HUES48 (cell line): Measurements from ENCODE around the gene DIAPH1.
"Not testable (repeated sequence)": the region's sequence is repeated elsewhere in the genome, so short reads cannot be mapped to it uniquely, and the experiment has no call there.

ENCODE experiments used
- H3K27ac ChIP-seq: one replicate; pipeline ENCODE4 v1.7.0; 2013; ENCODE audit warnings: low read depth, low read length, inconsistent platforms
- H3K27me3 ChIP-seq: 2 replicates; pipeline ENCODE4 v1.6.1; 2013; ENCODE audit warnings: mild to moderate bottlenecking, low read length; ENCODE audit not compliant: control insufficient read depth, insufficient read depth
- H3K36me3 ChIP-seq: 2 replicates; pipeline ENCODE4 v1.6.1; 2013; ENCODE audit warnings: low read length; ENCODE audit not compliant: control insufficient read depth, insufficient read depth
- H3K4me1 ChIP-seq: 2 replicates; pipeline ENCODE4 v1.6.1; 2013; ENCODE audit warnings: mild to moderate bottlenecking, low read length; ENCODE audit not compliant: control insufficient read depth, insufficient read depth
- H3K4me3 ChIP-seq: 2 replicates; pipeline ENCODE4 v1.5.1; 2013; ENCODE audit warnings: mild to moderate bottlenecking, low read depth, low read length
- H3K9ac ChIP-seq: 2 replicates; pipeline ENCODE4 v1.6.1; 2013; ENCODE audit warnings: mild to moderate bottlenecking, low read depth, low read length, moderate library complexity
- H3K9me3 ChIP-seq: 2 replicates; pipeline ENCODE4 v1.6.1; 2013; ENCODE audit warnings: low read length; ENCODE audit not compliant: control insufficient read depth, insufficient read depth

The DIAPH1 gene

GRCh38 chr5:141609921-141610320 lies 8.9 kb downstream of the DIAPH1 start:
- not testable (repeated sequence) for H3K9me3 ChIP-seq, H3K4me3 ChIP-seq, H3K36me3 ChIP-seq, H3K9ac ChIP-seq, H3K27ac ChIP-seq, H3K27me3 ChIP-seq
- peaks cover 24% of the 10 kb centered on the region for H3K4me1 ChIP-seq

DNA sequence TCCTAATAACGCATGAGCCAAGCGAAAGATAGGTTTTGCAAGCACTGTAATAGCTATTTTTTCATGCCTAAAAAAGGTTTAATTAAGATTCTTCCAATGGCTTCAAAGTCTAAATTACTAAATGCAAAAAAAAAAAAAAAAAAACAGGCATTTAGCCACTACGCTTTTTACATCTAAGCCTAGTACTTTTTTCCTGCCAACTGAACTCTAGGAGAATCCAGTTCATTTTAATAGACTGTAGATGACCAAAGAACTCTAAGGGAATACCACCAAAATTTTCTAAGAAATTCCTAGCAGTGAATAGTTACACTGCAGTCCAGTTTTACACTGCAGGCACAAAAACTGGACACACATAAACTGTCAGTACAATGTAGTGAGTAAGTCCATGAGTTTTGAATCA lies 9.8 kb downstream of the DIAPH1 start:
- Histone ChIP-seq H3K9ac (no peak overlapping the region), H3K27me3 (no peaks in the 10 kb centered on the region), H3K27ac (no peak overlapping the region), H3K9me3 (no peaks in the 10 kb centered on the region), H3K4me1 (peaks cover 20% of the 10 kb centered on the region), H3K36me3 (no peaks in the 10 kb centered on the region; the same call in 1 of the 2 replicates), H3K4me3 (no peak overlapping the region)

GRCh38 chr5:141608557-141608956 lies 10.2 kb downstream of the DIAPH1 start:
- H3K36me3 ChIP-seq = no peaks in the 10 kb centered on the region; the same call in 1 of the 2 replicates
- H3K9me3 ChIP-seq = no peaks in the 10 kb centered on the region
- H3K4me3 ChIP-seq = no peak overlapping the region
- no peak overlapping the region for H3K9ac ChIP-seq
- H3K27ac ChIP-seq = no peak overlapping the region
- H3K27me3 ChIP-seq = no peaks in the 10 kb centered on the region
- peaks cover 18% of the 10 kb centered on the region for H3K4me1 ChIP-seq

GRCh38 chr5:141608046-141608445 lies 10.8 kb downstream of the DIAPH1 start:
- peaks cover 13% of the 10 kb centered on the region for H3K4me1 ChIP-seq
- no peaks in the 10 kb centered on the region for H3K9me3 ChIP-seq
- H3K9ac ChIP-seq = no peak overlapping the region
- H3K27ac ChIP-seq = no peak overlapping the region
- no peaks in the 10 kb centered on the region for H3K27me3 ChIP-seq
- no peaks in the 10 kb centered on the region; the same call in 1 of the 2 replicates for H3K36me3 ChIP-seq
- H3K4me3 ChIP-seq = no peak overlapping the region

DNA sequence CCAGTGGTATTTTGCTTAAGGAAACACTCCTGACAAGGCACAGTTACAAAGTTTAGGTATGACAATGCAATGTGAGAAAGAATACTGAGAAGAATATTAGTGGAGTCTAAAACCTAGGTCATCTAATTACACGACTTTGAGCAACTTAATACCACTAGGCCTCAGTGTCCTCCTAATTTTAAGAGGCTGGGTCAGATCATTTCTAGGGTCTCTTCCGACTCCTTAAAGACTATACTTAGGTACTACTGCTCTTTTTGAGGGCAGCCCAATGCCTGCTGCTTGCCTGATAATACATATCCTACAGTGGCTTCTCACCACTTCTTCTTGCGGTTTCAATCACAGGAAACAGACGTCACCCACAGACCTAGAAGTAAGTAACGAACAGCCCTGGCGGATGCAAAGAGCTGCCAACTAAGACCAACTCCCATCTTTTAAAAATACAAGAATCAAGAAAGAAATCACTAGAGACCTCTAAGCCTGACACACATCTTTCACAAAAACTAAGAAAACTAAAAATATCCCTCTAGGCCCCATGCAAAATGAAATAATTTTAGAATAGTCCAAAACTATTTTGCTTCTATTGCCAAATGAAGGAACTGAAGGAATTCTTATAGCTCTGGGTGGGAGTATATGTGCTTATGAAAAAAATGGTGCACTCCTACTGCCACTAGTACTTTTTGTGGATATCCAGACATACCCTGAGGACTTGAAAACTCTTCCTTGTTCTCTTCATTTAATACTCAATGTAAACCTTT lies 13.1 kb downstream of the DIAPH1 start:
- peaks cover 5% of the 10 kb centered on the region; the same call in 1 of the 2 replicates for H3K4me1 ChIP-seq
- no peaks in the 10 kb centered on the region; the same call in 1 of the 2 replicates for H3K36me3 ChIP-seq
- H3K27ac ChIP-seq = no peak overlapping the region
- H3K27me3 ChIP-seq = no peaks in the 10 kb centered on the region
- H3K9me3 ChIP-seq = no peaks in the 10 kb centered on the region
- no peak overlapping the region for H3K4me3 ChIP-seq
- H3K9ac ChIP-seq = no peak overlapping the region

- no peak overlapping the region for H3K4me3 ChIP-seq
- no peaks in the 10 kb centered on the region for H3K27me3 ChIP-seq
- H3K9me3 ChIP-seq = no peaks in the 10 kb centered on the region
- H3K4me1 ChIP-seq = peaks cover 5% of the 10 kb centered on the region; the same call in 1 of the 2 replicates
- H3K27ac ChIP-seq = peak overlapping the region; percentile 16
- H3K36me3 ChIP-seq = no peaks in the 10 kb centered on the region; the same call in 1 of the 2 replicates
- H3K9ac ChIP-seq = no peak overlapping the region
Measured at GRCh38 chr5:141603923-141604717, 14.7 kb downstream of the DIAPH1 start.

DNA sequence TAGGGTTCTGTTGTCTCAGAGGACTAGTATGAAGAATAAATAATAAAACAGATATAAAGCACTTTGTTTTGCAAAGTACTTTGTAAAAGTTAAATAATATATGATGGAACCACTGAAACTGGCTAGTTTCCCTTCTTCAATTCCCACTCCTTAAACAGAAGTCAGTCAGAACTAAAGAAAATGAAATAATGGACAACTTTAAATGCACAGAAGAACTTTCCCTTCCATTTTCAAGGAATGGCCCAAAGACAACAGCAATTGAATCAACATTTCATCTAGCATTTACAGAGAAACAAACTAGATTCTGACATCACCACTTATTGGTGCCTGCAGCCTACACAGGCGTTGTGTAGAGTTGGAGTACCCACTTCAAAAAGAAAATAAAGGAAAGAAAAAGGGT lies 16.2 kb downstream of the DIAPH1 start:
- no peak overlapping the region for H3K4me3 ChIP-seq
- H3K9ac ChIP-seq = no peak overlapping the region
- no peaks in the 10 kb centered on the region for H3K9me3 ChIP-seq
- no peaks in the 10 kb centered on the region for H3K27me3 ChIP-seq
- no peak overlapping the region for H3K27ac ChIP-seq
- H3K4me1 ChIP-seq = peaks cover 5% of the 10 kb centered on the region; the same call in 1 of the 2 replicates
- no peaks in the 10 kb centered on the region for H3K36me3 ChIP-seq

- no peaks in the 10 kb centered on the region for H3K36me3 ChIP-seq
- H3K9ac ChIP-seq = no peak overlapping the region
Measured at GRCh38 chr5:141598391-141599345, 20.1 kb downstream of the DIAPH1 start.

GRCh38 chr5:141597814-141598213 lies 21.0 kb downstream of the DIAPH1 start:
- no peak overlapping the region for H3K4me3 ChIP-seq
- no peaks in the 10 kb centered on the region for H3K9me3 ChIP-seq
- no peak overlapping the region for H3K27ac ChIP-seq
- no peaks in the 10 kb centered on the region for H3K36me3 ChIP-seq
- no peaks in the 10 kb centered on the region for H3K4me1 ChIP-seq
- H3K9ac ChIP-seq = no peak overlapping the region
- no peaks in the 10 kb centered on the region for H3K27me3 ChIP-seq

More at GRCh38 chr5:141598391-141599345, 20.1 kb downstream of the DIAPH1 start:
- no peaks in the 10 kb centered on the region for H3K27me3 ChIP-seq
- no peak overlapping the region for H3K4me3 ChIP-seq
- no peak overlapping the region for H3K27ac ChIP-seq
- H3K9me3 ChIP-seq = no peaks in the 10 kb centered on the region
- H3K4me1 ChIP-seq = no peaks in the 10 kb centered on the region

- Histone ChIP-seq H3K27me3 (no peaks in the 10 kb centered on the region), H3K27ac (no peak overlapping the region), H3K9ac (no peak overlapping the region), H3K9me3 (no peaks in the 10 kb centered on the region), H3K36me3 (no peaks in the 10 kb centered on the region), H3K4me1 (no peaks in the 10 kb centered on the region), H3K4me3 (no peak overlapping the region)
Measured at GRCh38 chr5:141597394-141597793, 21.4 kb downstream of the DIAPH1 start.
